Skeletal muscle satellite cell (primary cell): Measurements from ENCODE around the gene CYP8B1.
"Not testable (repeated sequence)": the region's sequence is repeated elsewhere in the genome, so short reads cannot be mapped to it uniquely, and the experiment has no call there.

Experiments
- H3K27me3 ChIP-seq: 2 replicates; pipeline ENCODE4 v1.7.0; 2013; ENCODE audit warnings: low read length; ENCODE audit not compliant: control insufficient read depth, insufficient read depth
- H3K36me3 ChIP-seq: 2 replicates; pipeline ENCODE4 v1.7.0; 2013; ENCODE audit warnings: mild to moderate bottlenecking, control low read depth, low read length; ENCODE audit not compliant: insufficient read depth
- H3K4me1 ChIP-seq: 2 replicates; pipeline ENCODE4 v1.7.0; 2013; ENCODE audit warnings: low read length; ENCODE audit not compliant: control insufficient read depth, insufficient read depth
- H3K4me2 ChIP-seq: 2 replicates; pipeline ENCODE4 v1.7.0; 2013; ENCODE audit warnings: mild to moderate bottlenecking, low read length
- H3K4me3 ChIP-seq: 2 replicates; pipeline ENCODE4 v1.7.0; 2013; ENCODE audit warnings: low read length
- H3K9ac ChIP-seq: 2 replicates; pipeline ENCODE4 v1.7.0; 2013; ENCODE audit warnings: mild to moderate bottlenecking, low read depth, low read length, moderate library complexity
- H3K9me3 ChIP-seq: replicated peaks from 2 replicates; pipeline ENCODE4 v1.7.0; 2013; ENCODE audit warnings: mild to moderate bottlenecking, control low read depth, low read length

The CYP8B1 gene

DNA sequence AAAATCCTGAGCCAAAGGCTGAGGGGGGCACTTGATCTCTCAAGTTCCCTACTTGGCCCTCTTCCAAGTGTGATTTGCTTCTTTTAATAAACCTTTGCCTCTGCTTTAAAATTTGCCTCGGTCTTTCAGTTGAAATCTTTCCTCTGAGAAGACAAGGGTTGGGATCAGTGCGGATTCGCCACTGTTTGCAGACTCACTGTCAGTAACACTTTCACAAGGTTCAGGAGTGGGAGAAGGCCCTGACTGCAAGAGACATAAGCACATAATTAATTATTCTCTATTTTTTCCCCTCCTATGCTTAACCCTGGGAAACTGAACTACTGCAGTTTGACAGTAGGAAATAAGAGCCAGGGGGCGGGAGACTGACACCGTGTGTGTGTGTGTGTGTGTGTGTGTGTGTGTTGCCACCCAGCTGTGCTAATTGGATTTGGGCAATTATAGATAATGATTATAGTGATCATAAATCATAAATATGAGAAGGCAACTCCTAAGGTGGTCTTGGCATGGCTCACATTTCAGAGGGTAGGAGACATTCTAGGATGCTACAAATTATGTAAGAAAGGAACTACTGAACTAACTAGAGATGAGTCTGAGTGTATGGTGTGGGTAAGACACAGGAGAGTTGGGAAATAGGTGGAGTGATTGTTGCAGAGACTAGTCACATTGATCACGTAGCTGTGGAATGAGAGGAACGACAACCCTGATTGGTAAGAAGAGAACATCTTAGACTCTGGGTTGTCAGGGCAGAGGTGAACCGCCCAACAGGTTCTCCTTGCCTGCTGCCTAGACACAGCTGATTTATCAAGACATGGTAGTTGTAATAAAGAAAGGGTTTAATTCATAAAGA is 24.8 kb upstream of the CYP8B1 start:
- Histone ChIP-seq H3K27me3 (peaks cover 29% of the 10 kb centered on the region), H3K9ac (no peak overlapping the region), H3K4me2 (no peak overlapping the region), H3K4me3 (no peak overlapping the region), H3K9me3 (no peaks in the 10 kb centered on the region), H3K36me3 (no peaks in the 10 kb centered on the region), H3K4me1 (no peaks in the 10 kb centered on the region)

- Histone ChIP-seq H3K9ac (no peak overlapping the region), H3K4me3 (no peak overlapping the region), H3K9me3 (no peaks in the 10 kb centered on the region), H3K4me1 (no peaks in the 10 kb centered on the region), H3K36me3 (no peaks in the 10 kb centered on the region), H3K4me2 (no peak overlapping the region), H3K27me3 (peaks cover 17% of the 10 kb centered on the region)
These were observed 23.4 kb upstream of the CYP8B1 start for GRCh38 chr3:42898896-42899675.

DNA sequence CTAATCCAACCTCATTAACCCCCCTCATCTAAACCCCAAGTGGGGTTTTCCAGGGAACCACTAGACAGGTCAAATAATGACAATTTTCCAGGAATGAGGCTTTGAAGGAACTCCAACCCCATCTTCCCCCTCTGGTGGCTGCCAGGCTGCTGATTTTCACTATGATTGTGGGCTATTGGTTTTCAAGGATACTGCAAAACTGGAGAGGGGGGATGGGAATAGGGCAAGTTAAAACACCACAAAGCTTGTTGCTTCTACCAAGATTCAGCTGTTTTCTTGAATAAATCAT is 19.8 kb upstream of the CYP8B1 start:
- H3K9me3 ChIP-seq, result no peaks in the 10 kb centered on the region
- no peak overlapping the region for H3K9ac ChIP-seq
- H3K4me2 ChIP-seq, result no peak overlapping the region
- H3K4me1 ChIP-seq, result no peaks in the 10 kb centered on the region
- H3K27me3 ChIP-seq, result peaks cover 25% of the 10 kb centered on the region
- H3K4me3 ChIP-seq, result no peak overlapping the region
- no peaks in the 10 kb centered on the region for H3K36me3 ChIP-seq

DNA sequence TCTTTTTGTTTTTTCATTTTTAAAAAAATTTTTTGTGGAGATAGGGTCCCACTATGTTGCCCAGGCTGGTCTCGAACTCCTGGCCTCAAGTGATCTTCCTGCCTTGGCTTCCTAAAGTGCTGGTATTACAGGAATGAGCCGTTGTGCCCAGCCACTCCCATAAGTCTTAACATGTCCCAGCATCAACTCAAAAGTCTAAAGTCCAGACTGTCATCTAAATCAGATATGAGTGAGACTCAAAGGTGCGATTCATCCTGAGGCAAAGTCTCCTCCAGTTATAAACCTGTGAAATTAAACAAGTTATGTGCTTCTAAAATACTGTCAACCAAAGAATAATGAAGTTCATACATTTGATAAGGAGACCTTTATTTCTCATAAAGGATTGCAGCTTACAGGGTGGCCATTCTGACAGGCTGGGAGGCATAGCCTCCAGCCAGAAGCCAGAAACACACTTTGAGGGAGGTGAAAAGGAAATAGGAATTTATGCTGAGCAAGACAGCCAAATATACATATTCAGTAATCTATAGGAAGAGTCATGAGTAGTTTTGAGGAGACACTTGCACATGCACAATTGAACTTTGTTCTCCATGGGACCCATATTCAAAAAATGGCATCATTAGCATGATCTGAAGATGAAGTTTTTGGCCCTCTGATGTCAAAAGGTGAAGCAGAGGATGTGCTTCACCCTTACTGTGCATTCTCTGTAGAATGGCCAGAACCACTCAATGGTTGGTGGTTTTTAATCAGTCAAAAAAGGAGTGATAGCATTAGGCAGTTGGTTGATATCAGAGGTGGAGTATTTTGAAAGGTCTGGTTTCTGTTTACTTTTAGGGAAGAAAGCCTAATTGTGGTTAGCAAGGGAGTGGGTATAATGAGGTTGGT is 19.3 kb upstream of the CYP8B1 start:
- Histone ChIP-seq H3K9ac (no peak overlapping the region), H3K4me2 (no peak overlapping the region), H3K4me1 (no peaks in the 10 kb centered on the region), H3K27me3 (peaks cover 25% of the 10 kb centered on the region), H3K4me3 (no peak overlapping the region), H3K9me3 (no peaks in the 10 kb centered on the region), H3K36me3 (no peaks in the 10 kb centered on the region)

GRCh38 chr3:42892807-42893206 is 17.1 kb upstream of the CYP8B1 start:
- H3K4me2 ChIP-seq, result no peak overlapping the region
- H3K9me3 ChIP-seq, result no peaks in the 10 kb centered on the region
- no peaks in the 10 kb centered on the region for H3K36me3 ChIP-seq
- H3K27me3 ChIP-seq, result peaks cover 29% of the 10 kb centered on the region
- no peak overlapping the region for H3K9ac ChIP-seq
- H3K4me3 ChIP-seq, result no peak overlapping the region
- no peaks in the 10 kb centered on the region for H3K4me1 ChIP-seq

DNA sequence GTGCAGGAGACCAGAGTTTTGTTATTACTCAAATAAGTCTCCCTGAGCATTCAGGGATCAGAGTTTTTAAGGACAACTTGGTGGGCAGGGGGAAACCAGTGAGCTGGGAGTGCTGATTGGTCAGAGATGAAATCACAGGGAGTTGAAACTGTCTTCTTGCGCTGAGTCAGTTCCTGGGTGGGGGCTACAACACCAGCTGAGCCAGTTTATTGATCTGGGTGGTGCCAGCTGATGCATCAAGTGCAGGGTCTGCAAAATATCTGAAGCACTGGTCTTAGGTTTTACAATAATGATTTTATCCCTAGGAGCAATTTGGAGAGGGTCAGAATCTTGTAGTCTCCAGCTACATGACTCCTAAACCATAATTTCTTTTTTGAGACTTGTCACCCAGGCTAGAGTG is 16.5 kb upstream of the CYP8B1 start:
- no peaks in the 10 kb centered on the region for H3K36me3 ChIP-seq
- H3K9me3 ChIP-seq, result no peaks in the 10 kb centered on the region
- H3K9ac ChIP-seq, result no peak overlapping the region
- no peak overlapping the region for H3K4me3 ChIP-seq
- no peak overlapping the region for H3K4me2 ChIP-seq
- H3K27me3 ChIP-seq, result peaks cover 32% of the 10 kb centered on the region
- no peaks in the 10 kb centered on the region for H3K4me1 ChIP-seq

- no peak overlapping the region for H3K9ac ChIP-seq
- no peak overlapping the region for H3K4me2 ChIP-seq
- no peaks in the 10 kb centered on the region for H3K4me1 ChIP-seq
- H3K36me3 ChIP-seq, result no peaks in the 10 kb centered on the region
- no peak overlapping the region for H3K4me3 ChIP-seq
- no peaks in the 10 kb centered on the region for H3K9me3 ChIP-seq
- peaks cover 41% of the 10 kb centered on the region for H3K27me3 ChIP-seq
These were observed 15.4 kb upstream of the CYP8B1 start for GRCh38 chr3:42891042-42891441.

GRCh38 chr3:42887084-42887483 is 11.4 kb upstream of the CYP8B1 start:
- Histone ChIP-seq H3K9me3 (no peaks in the 10 kb centered on the region), H3K9ac (no peak overlapping the region), H3K4me1 (no peaks in the 10 kb centered on the region), H3K36me3 (no peaks in the 10 kb centered on the region), H3K4me2 (no peak overlapping the region), H3K27me3 (peaks cover 42% of the 10 kb centered on the region), H3K4me3 (no peak overlapping the region)

DNA sequence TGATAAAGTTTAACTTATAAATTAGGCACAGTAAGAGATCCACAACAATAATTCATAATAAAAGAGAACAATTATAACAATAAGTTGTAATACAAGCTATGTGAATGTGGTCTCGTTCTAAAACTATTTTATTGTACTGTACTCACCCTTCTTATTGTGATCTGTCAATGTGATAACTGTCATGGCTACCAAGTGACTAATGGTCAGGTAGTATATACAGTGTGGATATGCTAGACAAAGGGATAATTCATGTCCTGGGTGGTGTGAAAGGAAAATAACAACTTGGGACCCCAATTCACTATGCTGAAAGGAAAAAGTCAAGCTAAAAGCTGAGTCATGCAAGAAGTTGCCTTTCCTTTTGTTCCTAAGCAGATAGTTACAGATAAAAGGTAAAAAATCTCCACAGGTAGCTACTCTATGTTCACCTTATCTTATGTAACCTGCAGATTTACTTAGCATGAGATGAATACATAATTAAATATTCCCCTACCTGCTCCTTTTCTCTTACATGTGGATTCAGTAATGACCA is 10.7 kb upstream of the CYP8B1 start:
- Histone ChIP-seq H3K9ac (no peak overlapping the region), H3K27me3 (peaks cover 36% of the 10 kb centered on the region), H3K36me3 (no peaks in the 10 kb centered on the region), H3K4me2 (no peak overlapping the region), H3K4me1 (peaks cover 3% of the 10 kb centered on the region), H3K9me3 (no peaks in the 10 kb centered on the region), H3K4me3 (no peak overlapping the region)

GRCh38 chr3:42884324-42884723 is 8.6 kb upstream of the CYP8B1 start:
- Histone ChIP-seq H3K9me3 (no peaks in the 10 kb centered on the region), H3K4me1 (peaks cover 6% of the 10 kb centered on the region), H3K27me3 (peaks cover 35% of the 10 kb centered on the region), H3K9ac (no peak overlapping the region), H3K4me2 (no peak overlapping the region), H3K4me3 (no peak overlapping the region), H3K36me3 (no peaks in the 10 kb centered on the region)

DNA sequence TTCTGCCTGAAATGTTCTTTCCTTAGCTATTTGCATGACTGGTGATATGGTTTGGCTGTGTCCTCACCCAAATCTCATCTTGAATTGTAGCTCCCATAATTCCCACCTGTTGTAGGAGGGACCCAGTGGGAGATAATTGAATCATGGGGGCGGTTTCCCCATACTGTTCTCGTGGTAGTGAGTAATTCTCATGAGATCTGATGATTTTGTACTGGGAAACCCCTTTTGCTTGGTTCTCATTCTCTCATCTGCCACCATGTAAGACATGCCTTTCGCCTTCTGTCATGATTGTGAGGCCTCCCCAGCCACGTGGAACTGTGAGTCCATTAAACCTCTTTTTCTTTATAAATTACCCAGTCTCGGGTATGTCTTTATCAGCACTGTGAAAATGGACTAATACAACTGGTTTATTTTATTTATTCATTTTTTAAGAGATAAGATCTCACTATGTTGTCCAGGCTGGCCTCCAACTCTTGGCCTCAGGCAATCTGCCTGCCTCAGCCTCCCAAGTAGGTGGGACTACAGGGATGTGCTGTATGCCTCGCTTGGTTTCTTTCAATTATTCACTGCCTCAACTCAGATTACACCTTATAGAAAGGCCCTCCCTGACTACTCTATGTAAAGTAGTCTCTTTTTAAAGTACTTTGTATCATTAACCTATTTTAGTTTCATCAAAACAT is 7.7 kb upstream of the CYP8B1 start:
- not testable (repeated sequence) for H3K9ac ChIP-seq, H3K9me3 ChIP-seq, H3K4me3 ChIP-seq, H3K36me3 ChIP-seq, H3K4me1 ChIP-seq, H3K4me2 ChIP-seq
- H3K27me3 ChIP-seq, result peaks cover 36% of the 10 kb centered on the region
